Smooth muscle cell (in vitro differentiated cells): ENCODE measurements around the gene CSF1R. TPM values are rescaled to one million over a fixed set of nuclear protein-coding genes. Genes with fewer than 3 reads are reported as not detected.

Source experiments
- DNase-seq: peaks from one replicate; lab custom pipeline; 2025; ENCODE audit not compliant: unreplicated experiment; lab: John Stamatoyannopoulos, UW
- H2AFZ ChIP-seq: fragments of 200-600 bp; sonication (generic); 2 replicates; pipeline ENCODE4 v1.6.0; 2016; ENCODE audit warnings: antibody characterized with exemption, low read depth, mild to moderate bottlenecking
- H3F3A ChIP-seq: fragments of 200-600 bp; sonication (generic); 2 replicates; pipeline ENCODE4 v1.6.0; 2017; ENCODE audit warnings: antibody characterized with exemption, low read depth
- H3K27ac ChIP-seq: fragments of 200-600 bp; sonication (generic); 2 replicates; pipeline ENCODE4 v1.5.1; 2016; ENCODE audit warnings: low read depth, mild to moderate bottlenecking
- H3K27me3 ChIP-seq: fragments of 200-600 bp; sonication (generic); 2 replicates; pipeline ENCODE4 v1.6.1; 2016; ENCODE audit warnings: low read depth, mild to moderate bottlenecking
- H3K36me3 ChIP-seq: fragments of 200-600 bp; sonication (generic); 2 replicates; pipeline ENCODE4 v1.5.1; 2016; ENCODE audit warnings: low read depth
- H3K4me1 ChIP-seq: fragments of 200-600 bp; sonication (generic); 2 replicates; pipeline ENCODE4 v1.5.1; 2016; ENCODE audit warnings: low read depth
- H3K4me2 ChIP-seq: fragments of 200-600 bp; sonication (generic); 2 replicates; pipeline ENCODE4 v1.6.0; 2016; ENCODE audit warnings: mild to moderate bottlenecking
- H3K4me3 ChIP-seq: fragments of 200-600 bp; sonication (generic); 2 replicates; pipeline ENCODE4 v1.5.1; 2016; ENCODE audit warnings: mild to moderate bottlenecking
- H3K79me2 ChIP-seq: fragments of 200-600 bp; sonication (generic); 2 replicates; pipeline ENCODE4 v1.6.0; 2016; ENCODE audit warnings: low read depth, mild to moderate bottlenecking
- H3K9ac ChIP-seq: fragments of 200-600 bp; sonication (generic); 2 replicates; pipeline ENCODE4 v1.6.0; 2016; ENCODE audit warnings: low read depth
- H3K9me3 ChIP-seq: fragments of 200-600 bp; sonication (generic); replicated peaks from 2 replicates; pipeline ENCODE4 v1.5.1; 2016; ENCODE audit warnings: low read depth
- H4K20me1 ChIP-seq: fragments of 200-600 bp; sonication (generic); 2 replicates; pipeline ENCODE4 v1.6.0; 2016; ENCODE audit warnings: low read depth
- CTCF ChIP-seq: fragments of 200-600 bp; sonication (generic); IDR thresholded peaks from 2 replicates; pipeline ENCODE4 v1.5.1; 2017; ENCODE audit warnings: borderline replicate concordance, mild to moderate bottlenecking, antibody characterized with exemption; ENCODE audit not compliant: insufficient read depth, poor library complexity, severe bottlenecking
- WGBS: methylation state at CpG from one replicate; pipeline ENCODE4 v1.1.7; 2016; ENCODE audit warnings: low lambda C conversion rate; 5-methylcytosine and 5-hydroxymethylcytosine counted together
- polyA plus RNA-seq: library from polyadenylated mRNA; unstranded; fragments of >200 nt; fragmentation: Nextera tagmentation; extraction: Ambion mirVana; gene quantifications from 2 replicates; pipeline ENCODE4 v1.2.1, GENCODE V29; 2016
- total RNA-seq: library from RNA; depleted of rRNA; stranded (reverse); fragments of >200 nt; gene quantifications from 2 replicates; pipeline ENCODE4 v1.2.3, GENCODE V29; 2014

The CSF1R gene
- total and polyA plus RNA-seq, 2 experiments from 2014 or later: 2.2 to 3.9 TPM

GRCh38 chr5:150062216-150062922, 24.0 kb downstream of the CSF1R start:
- H4K20me1 ChIP-seq: no peaks in the 10 kb centered on the region
- no peaks in the 10 kb centered on the region for H3K27me3 ChIP-seq
- WGBS: 72% methylated on average over 2 of the region's 2 CpGs
- H3K4me1 ChIP-seq: peaks cover 29% of the 10 kb centered on the region
- no peak overlapping the region for H3K4me3 ChIP-seq
- H3K9me3 ChIP-seq: no peaks in the 10 kb centered on the region
- no peak overlapping the region for H3K4me2 ChIP-seq
- no peaks in the 10 kb centered on the region for H3K36me3 ChIP-seq
- H2AFZ ChIP-seq: no peak overlapping the region
- H3K79me2 ChIP-seq: no peaks in the 10 kb centered on the region
- TF ChIP-seq CTCF: no peak
- no peak overlapping the region for H3K27ac ChIP-seq
- peaks cover 7% of the 10 kb centered on the region for H3F3A ChIP-seq
- no peak for DNase-seq
- H3K9ac ChIP-seq: no peak overlapping the region

DNA sequence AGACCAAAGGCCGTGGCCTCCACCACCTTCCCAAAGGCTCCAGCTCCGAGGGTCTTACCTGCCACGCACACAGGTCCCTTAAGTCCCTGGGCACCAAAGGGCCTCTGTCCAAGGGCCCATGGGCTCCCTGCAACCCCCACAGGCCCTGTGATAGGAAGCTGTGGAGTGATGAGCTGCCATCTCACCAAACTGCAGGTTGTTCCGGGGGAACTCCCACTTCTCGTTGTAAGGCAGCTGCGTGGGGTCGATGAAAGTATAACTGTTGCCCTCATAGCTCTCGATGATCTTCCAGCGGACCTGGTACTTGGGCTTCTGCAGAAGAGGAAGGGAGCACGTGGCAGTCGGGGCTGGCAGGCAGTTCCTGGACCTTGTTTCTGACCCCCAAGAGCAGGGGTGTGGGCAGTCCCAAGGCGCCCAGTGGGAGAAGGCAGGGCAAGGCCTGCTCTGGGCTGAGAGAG, 24.8 kb downstream of the CSF1R start:
- Histone ChIP-seq H3K4me3 (no peak overlapping the region), H3K9ac (no peak overlapping the region), H2AFZ (no peak overlapping the region), H4K20me1 (no peaks in the 10 kb centered on the region), H3K36me3 (no peaks in the 10 kb centered on the region), H3K27ac (no peak overlapping the region), H3K27me3 (no peaks in the 10 kb centered on the region), H3K79me2 (no peaks in the 10 kb centered on the region), H3F3A (peaks cover 7% of the 10 kb centered on the region), H3K4me1 (peaks cover 29% of the 10 kb centered on the region), H3K4me2 (no peak overlapping the region), H3K9me3 (no peaks in the 10 kb centered on the region)
- 96% methylated on average over 12 of the region's 12 CpGs for WGBS
- DNase-seq: no peak
- TF ChIP-seq CTCF: no peak

DNA sequence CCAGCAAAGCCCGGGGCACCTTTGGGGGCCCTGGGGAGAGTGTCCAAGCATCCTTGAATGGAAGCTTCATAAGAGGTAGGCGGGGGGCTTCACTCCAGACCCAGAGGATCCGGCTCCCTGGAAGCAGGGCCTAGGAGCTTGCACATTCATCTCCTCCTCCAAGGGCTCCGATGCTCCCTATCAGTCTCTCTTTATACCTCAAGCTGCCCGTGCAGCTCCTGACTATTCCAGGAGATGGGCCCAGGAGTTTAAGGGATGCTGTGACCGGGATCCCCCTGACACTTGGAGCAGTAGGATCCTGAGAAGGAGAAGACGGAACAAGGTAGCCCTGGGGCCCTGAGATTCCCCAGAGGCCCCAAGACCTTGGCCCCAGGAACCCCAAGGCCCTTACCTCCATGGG, 25.9 kb downstream of the CSF1R start:
- H3K27ac ChIP-seq: no peak overlapping the region
- H3K27me3 ChIP-seq: no peaks in the 10 kb centered on the region
- no peak overlapping the region for H2AFZ ChIP-seq
- no peaks in the 10 kb centered on the region for H3K36me3 ChIP-seq
- no peaks in the 10 kb centered on the region for H4K20me1 ChIP-seq
- peaks cover 18% of the 10 kb centered on the region for H3K4me1 ChIP-seq
- 84% methylated on average over 7 of the region's 7 CpGs for WGBS
- DNase-seq: no peak
- TF ChIP-seq CTCF: no peak
- no peak overlapping the region for H3K9ac ChIP-seq
- H3K9me3 ChIP-seq: no peaks in the 10 kb centered on the region
- no peaks in the 10 kb centered on the region for H3F3A ChIP-seq
- H3K79me2 ChIP-seq: no peaks in the 10 kb centered on the region
- H3K4me3 ChIP-seq: no peak overlapping the region
- no peak overlapping the region for H3K4me2 ChIP-seq

- H3K9me3 ChIP-seq: no peaks in the 10 kb centered on the region
Measured at GRCh38 chr5:150059623-150060022, 26.7 kb downstream of the CSF1R start.

More at GRCh38 chr5:150059623-150060022, 26.7 kb downstream of the CSF1R start:
- Histone ChIP-seq H3K4me1 (peaks cover 11% of the 10 kb centered on the region), H3K9ac (no peak overlapping the region), H4K20me1 (no peaks in the 10 kb centered on the region), H3K4me3 (no peak overlapping the region), H3F3A (no peaks in the 10 kb centered on the region), H3K27me3 (no peaks in the 10 kb centered on the region), H3K4me2 (no peak overlapping the region), H3K36me3 (no peaks in the 10 kb centered on the region), H3K79me2 (no peaks in the 10 kb centered on the region), H3K27ac (no peak overlapping the region), H2AFZ (no peak overlapping the region)
- DNase-seq: no peak
- TF ChIP-seq CTCF: no peak
- 95% methylated on average over 11 of the region's 11 CpGs for WGBS
